Left ventricle myocardium inferior (tissue), 1 donor: ENCODE results near the gene INPP4B. TPM values are rescaled to one million over a fixed set of nuclear protein-coding genes. Genes with fewer than 3 reads are reported as not detected.

Experiments used
- DNase-seq: peaks from one replicate; pipeline ENCODE4 v3.0.0-alpha.2; 2020
- H3K27ac ChIP-seq: fragments of 200-600 bp; replicated peaks from 2 replicates; pipeline ENCODE4 v1.8.0; 2021
- H3K27me3 ChIP-seq: fragments of 200-600 bp; 2 replicates; pipeline ENCODE4 v1.8.0; 2021; ENCODE audit warnings: low read depth
- H3K36me3 ChIP-seq: fragments of 200-600 bp; 2 replicates; pipeline ENCODE4 v1.8.0; 2021
- H3K4me1 ChIP-seq: fragments of 200-600 bp; 2 replicates; pipeline ENCODE4 v1.8.0; 2021
- H3K4me3 ChIP-seq: fragments of 200-600 bp; 2 replicates; pipeline ENCODE4 v1.8.0; 2021; ENCODE audit warnings: mild to moderate bottlenecking, moderate library complexity
- H3K9me3 ChIP-seq: fragments of 200-600 bp; replicated peaks from 2 replicates; pipeline ENCODE4 v1.8.0; 2021
- CTCF ChIP-seq: fragments of 200-600 bp; IDR thresholded peaks from 2 replicates; pipeline ENCODE4 v1.8.0; 2021; ENCODE audit warnings: antibody characterized with exemption, mild to moderate bottlenecking, borderline replicate concordance
- intact Hi-C: fragments of 100-400 bp; cut with micrococcal nuclease; formaldehyde crosslinking; loops from one replicate; pipeline ENCODE4 v1.11.0; 2022
- total RNA-seq: library from RNA; stranded (reverse); fragmentation: NEBNext Ultra II Directional; extraction: Animal tissue kit (Norgen Biotek cat#: 25700); gene quantifications from one replicate; pipeline ENCODE4 v1.2.1, GENCODE V29; 2021
- donor health status: DM: no; HTN: yes; CAD: no; lungs with severe emphysema.

The INPP4B gene
- total RNA-seq, 1 donor from 2014 or later: 61.1 TPM

DNA sequence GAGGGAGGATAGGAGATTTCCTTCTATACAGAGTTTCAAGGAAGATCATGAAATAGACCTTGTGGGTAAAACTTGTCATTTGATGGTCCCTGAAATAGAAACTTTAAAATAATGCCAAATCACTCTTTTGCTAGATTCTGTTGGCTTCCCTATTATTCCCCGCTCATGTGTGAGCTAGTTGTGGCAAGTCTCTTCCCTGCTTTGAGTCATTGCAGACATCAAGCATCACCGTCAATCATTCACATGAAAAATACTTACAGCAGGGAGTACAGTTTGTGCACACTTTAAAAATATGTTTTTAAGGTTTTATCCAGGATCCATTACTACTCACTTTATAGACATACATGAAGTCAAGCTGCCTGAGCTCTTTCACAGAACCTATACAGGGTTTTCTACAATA lies 35.2 kb upstream of the INPP4B start:
- intact Hi-C loops: no loop called here
- DNase-seq: no peak
- H3K4me3 ChIP-seq: no peak overlapping the region
- no peak overlapping the region for H3K27ac ChIP-seq
- H3K27me3 ChIP-seq: no peaks in the 10 kb centered on the region
- H3K36me3 ChIP-seq: no peaks in the 10 kb centered on the region
- no peaks in the 10 kb centered on the region for H3K4me1 ChIP-seq
- no peak for TF ChIP-seq CTCF
- peaks cover 12% of the 10 kb centered on the region for H3K9me3 ChIP-seq

DNA sequence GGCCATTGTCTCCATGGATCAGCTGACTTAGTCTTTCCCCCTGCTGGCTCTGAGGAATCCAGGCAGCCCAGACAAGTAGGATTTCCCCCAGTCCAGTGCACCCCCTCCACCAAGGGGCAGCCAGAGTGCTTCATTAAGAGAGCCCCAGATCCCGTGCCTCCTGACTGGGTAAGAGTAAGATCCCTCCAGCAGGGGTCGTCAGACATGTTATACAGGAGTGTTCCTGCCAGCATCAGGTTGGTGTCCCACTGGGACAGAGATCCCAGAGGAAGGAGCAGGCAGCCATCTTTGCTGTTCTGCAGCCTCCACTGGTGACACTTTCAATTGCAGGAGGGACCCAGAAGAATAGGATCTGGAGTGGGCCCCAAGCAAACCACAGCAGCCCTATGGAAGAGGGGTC lies 29.0 kb upstream of the INPP4B start:
- peaks cover 23% of the 10 kb centered on the region for H3K9me3 ChIP-seq
- TF ChIP-seq CTCF: no peak
- H3K4me3 ChIP-seq: no peak overlapping the region
- no peak overlapping the region for H3K27ac ChIP-seq
- intact Hi-C loops: no loop called here
- no peaks in the 10 kb centered on the region for H3K36me3 ChIP-seq
- H3K4me1 ChIP-seq: no peaks in the 10 kb centered on the region
- no peak for DNase-seq
- no peaks in the 10 kb centered on the region for H3K27me3 ChIP-seq

DNA sequence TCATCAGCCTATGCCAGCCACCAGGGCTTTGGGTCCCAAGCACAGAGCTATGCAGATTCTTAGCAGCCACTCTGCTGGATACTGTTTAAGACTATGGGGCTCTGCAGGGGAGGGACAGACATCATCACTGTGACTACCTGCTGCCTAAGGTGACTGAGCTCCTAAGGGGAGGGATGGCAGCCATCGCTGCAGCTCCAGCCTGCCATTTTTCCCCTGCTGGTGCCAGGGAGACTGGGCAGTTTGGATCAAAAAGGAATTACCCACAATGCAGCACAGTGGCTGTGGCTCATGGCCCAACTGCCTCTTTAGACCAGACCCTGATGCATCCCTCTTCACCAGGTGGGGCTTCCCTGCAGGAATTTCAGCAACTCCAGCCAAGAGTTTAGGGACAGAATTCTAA lies 28.6 kb upstream of the INPP4B start:
- peaks cover 24% of the 10 kb centered on the region for H3K9me3 ChIP-seq
- no peak overlapping the region for H3K27ac ChIP-seq
- H3K4me3 ChIP-seq: no peak overlapping the region
- H3K36me3 ChIP-seq: no peaks in the 10 kb centered on the region
- no peak for DNase-seq
- intact Hi-C loops: no loop called here
- H3K27me3 ChIP-seq: no peaks in the 10 kb centered on the region
- TF ChIP-seq CTCF: no peak
- H3K4me1 ChIP-seq: no peaks in the 10 kb centered on the region

- TF ChIP-seq CTCF: no peak
- H3K27me3 ChIP-seq: no peaks in the 10 kb centered on the region
- peaks cover 10% of the 10 kb centered on the region for H3K4me1 ChIP-seq
- H3K27ac ChIP-seq: no peak overlapping the region
- DNase-seq: no peak
- intact Hi-C loops: no loop called here
- H3K4me3 ChIP-seq: no peak overlapping the region
- H3K9me3 ChIP-seq: peaks cover 10% of the 10 kb centered on the region
- no peaks in the 10 kb centered on the region for H3K36me3 ChIP-seq
These were observed 20.6 kb upstream of the INPP4B start for GRCh38 chr4:142866685-142867084.

DNA sequence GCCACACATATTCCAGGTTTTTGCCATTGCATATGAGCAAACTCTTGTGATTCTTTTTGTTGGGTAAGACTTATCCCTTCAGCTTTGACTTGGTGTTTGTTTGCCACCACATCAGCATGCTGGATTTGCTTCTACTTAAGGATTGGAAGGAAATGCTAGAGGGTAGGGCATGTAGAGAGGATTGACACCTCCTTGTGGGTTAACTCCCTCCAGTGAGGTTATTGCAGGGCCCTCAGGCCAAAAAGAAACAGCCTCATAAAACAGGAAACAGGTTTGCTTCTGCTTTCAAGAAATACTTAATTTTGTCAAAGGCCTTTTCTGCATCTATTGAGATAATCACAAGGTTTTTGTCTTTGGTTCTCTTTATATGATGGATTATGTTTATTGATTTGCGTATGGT lies 15.2 kb upstream of the INPP4B start:
- no peak for TF ChIP-seq CTCF
- H3K27ac ChIP-seq: no peak overlapping the region
- no peaks in the 10 kb centered on the region for H3K27me3 ChIP-seq
- H3K9me3 ChIP-seq: no peaks in the 10 kb centered on the region
- H3K4me1 ChIP-seq: peaks cover 5% of the 10 kb centered on the region
- DNase-seq: no peak
- intact Hi-C loops: no loop called here
- H3K4me3 ChIP-seq: no peak overlapping the region
- no peaks in the 10 kb centered on the region for H3K36me3 ChIP-seq

DNA sequence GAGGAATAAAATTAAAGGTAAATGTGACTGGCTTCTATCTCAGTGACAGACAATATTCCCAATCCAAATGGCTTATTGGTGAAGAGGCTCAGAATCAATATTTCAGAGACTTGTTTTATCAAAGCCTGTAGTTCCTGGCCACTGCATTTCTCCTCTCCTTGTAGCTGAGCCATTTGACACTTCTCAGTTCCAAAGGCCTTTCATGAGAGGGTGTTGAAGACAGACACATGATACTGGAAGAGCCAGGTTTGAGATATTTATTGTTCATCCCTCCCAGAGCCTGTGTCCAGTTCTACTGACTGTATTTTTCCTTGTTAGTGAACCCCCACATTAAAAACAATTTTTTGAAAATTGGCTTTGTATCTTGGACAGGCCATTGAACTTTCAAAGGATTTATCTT lies 12.9 kb upstream of the INPP4B start:
- H3K4me3 ChIP-seq: no peak overlapping the region
- H3K27me3 ChIP-seq: no peaks in the 10 kb centered on the region
- no peak for TF ChIP-seq CTCF

More for the DNA sequence above, 12.9 kb upstream of the INPP4B start:
- no peaks in the 10 kb centered on the region for H3K36me3 ChIP-seq
- H3K9me3 ChIP-seq: no peaks in the 10 kb centered on the region
- DNase-seq: no peak
- no peaks in the 10 kb centered on the region for H3K4me1 ChIP-seq
- no peak overlapping the region for H3K27ac ChIP-seq
- intact Hi-C loops: no loop called here
